ENCODE results near the gene GTF2IRD1.

The GTF2IRD1 gene

DNA sequence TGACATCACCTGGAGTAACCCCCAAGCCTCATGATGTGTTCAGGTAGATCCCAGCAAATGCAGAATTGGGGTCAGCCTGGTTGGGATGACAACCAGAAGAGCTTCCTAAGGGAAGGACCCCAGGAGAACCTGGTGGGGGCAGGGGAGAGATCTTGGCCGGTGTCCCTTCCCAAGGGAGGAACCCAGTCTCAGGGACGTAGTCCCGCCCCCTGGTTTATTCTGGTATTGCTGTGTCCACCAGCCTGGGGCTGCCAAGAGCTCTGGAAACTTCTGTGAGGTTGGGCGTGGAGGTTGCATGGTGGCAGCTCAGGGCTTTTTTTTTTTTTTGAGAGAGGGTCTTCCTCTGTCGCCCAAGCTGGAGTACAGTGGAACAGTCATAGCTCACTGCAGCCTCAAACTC, 19.4 kb downstream of the GTF2IRD1 start:
- H3K9me3 ChIP-seq (ENCODE audit: control insufficient read depth, insufficient read depth, low read length) = no peaks in the 10 kb centered on the region
- H3K4me3 ChIP-seq (ENCODE audit: low read length) = no peak overlapping the region
- H3K4me1 ChIP-seq (ENCODE audit: control insufficient read depth, low read length) = peaks cover 67% of the 10 kb centered on the region
- no peaks in the 10 kb centered on the region for H3K9me2 ChIP-seq (replicated peaks; ENCODE audit: control insufficient read depth, low read length)
- no peak overlapping the region for H3K4me2 ChIP-seq (ENCODE audit: low read length)
- peaks cover 95% of the 10 kb centered on the region for H3K79me2 ChIP-seq (ENCODE audit: control insufficient read depth, low read length)
- peaks cover 5% of the 10 kb centered on the region; the same call in 1 of the 2 replicates for H3K36me3 ChIP-seq (ENCODE audit: control insufficient read depth, low read length)
- H3K27me3 ChIP-seq (ENCODE audit: control insufficient read depth, low read length) = no peaks in the 10 kb centered on the region
- H4K20me1 ChIP-seq (ENCODE audit: control insufficient read depth, insufficient read depth, low read depth, low read length) = peaks cover 6% of the 10 kb centered on the region; the same call in 1 of the 2 replicates
- H3F3A ChIP-seq (ENCODE audit: control insufficient read depth, insufficient read depth) = 0 out of 2 replicates have a peak, but pooled peaks cover 4% of the 10 kb centered on the region
- H3K27ac ChIP-seq (ENCODE audit: low read depth, low read length) = no peak overlapping the region
- TF ChIP-seq, protein P1, sequence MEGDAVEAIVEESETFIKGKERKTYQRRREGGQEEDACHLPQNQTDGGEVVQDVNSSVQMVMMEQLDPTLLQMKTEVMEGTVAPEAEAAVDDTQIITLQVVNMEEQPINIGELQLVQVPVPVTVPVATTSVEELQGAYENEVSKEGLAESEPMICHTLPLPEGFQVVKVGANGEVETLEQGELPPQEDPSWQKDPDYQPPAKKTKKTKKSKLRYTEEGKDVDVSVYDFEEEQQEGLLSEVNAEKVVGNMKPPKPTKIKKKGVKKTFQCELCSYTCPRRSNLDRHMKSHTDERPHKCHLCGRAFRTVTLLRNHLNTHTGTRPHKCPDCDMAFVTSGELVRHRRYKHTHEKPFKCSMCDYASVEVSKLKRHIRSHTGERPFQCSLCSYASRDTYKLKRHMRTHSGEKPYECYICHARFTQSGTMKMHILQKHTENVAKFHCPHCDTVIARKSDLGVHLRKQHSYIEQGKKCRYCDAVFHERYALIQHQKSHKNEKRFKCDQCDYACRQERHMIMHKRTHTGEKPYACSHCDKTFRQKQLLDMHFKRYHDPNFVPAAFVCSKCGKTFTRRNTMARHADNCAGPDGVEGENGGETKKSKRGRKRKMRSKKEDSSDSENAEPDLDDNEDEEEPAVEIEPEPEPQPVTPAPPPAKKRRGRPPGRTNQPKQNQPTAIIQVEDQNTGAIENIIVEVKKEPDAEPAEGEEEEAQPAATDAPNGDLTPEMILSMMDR (IDR thresholded peaks at IDR 0.05; ENCODE audit: low read depth, low read length, poor library complexity, severe bottlenecking) = no peak
- no peak for TF ChIP-seq EZH2phosphoT487 (IDR thresholded peaks at IDR 0.05; ENCODE audit: borderline replicate concordance, low read length)

DNA sequence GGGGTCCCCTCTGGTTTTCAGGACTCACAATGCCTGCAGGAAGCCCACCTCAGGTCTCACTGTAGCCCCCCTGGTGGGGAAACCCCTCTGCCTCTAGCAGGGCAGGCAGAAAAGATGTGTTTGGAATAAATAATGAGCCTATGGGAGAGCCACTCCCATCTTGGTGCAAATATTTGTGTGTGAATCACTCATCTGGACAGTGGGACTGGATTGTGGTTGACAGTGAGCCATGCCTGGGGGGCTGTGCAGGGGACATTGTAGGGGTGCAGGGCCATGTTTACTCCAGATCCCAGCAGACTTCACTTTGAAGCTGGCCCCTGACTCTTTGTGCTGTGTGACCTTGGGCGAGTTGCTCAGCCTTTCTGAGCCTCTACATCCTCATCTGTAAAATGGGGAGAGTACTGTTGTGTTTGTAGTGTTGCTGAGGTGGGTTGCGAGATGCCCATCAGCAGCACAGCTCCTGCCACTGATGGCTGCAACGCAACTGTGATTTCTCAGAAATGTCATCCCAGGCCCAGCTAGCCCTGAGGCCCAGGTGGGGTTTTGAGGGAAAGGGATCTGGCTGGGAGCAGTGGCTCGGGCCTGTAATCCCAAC, 20.7 kb downstream of the GTF2IRD1 start:
- H3K27ac ChIP-seq (ENCODE audit: low read depth, low read length) = no peak overlapping the region
- peaks cover 67% of the 10 kb centered on the region for H3K4me1 ChIP-seq (ENCODE audit: control insufficient read depth, low read length)
- H3F3A ChIP-seq (ENCODE audit: control insufficient read depth, insufficient read depth) = no peaks in the 10 kb centered on the region
- no peaks in the 10 kb centered on the region for H3K9me2 ChIP-seq (replicated peaks; ENCODE audit: control insufficient read depth, low read length)
- H3K4me2 ChIP-seq (ENCODE audit: low read length) = peak overlapping the region; percentile 46
- H4K20me1 ChIP-seq (ENCODE audit: control insufficient read depth, insufficient read depth, low read depth, low read length) = peaks cover 6% of the 10 kb centered on the region; the same call in 1 of the 2 replicates
- H3K9me3 ChIP-seq (ENCODE audit: control insufficient read depth, insufficient read depth, low read length) = no peaks in the 10 kb centered on the region
- H3K4me3 ChIP-seq (ENCODE audit: low read length) = no peak overlapping the region
- no peaks in the 10 kb centered on the region for H3K27me3 ChIP-seq (ENCODE audit: control insufficient read depth, low read length)
- TF ChIP-seq EZH2phosphoT487 (IDR thresholded peaks at IDR 0.05; ENCODE audit: borderline replicate concordance, low read length) = no peak
- TF ChIP-seq, protein P1 (IDR thresholded peaks at IDR 0.05; ENCODE audit: low read depth, low read length, poor library complexity, severe bottlenecking) = no peak
- H3K36me3 ChIP-seq (ENCODE audit: control insufficient read depth, low read length) = peaks cover 5% of the 10 kb centered on the region; the same call in 1 of the 2 replicates
- H3K79me2 ChIP-seq (ENCODE audit: control insufficient read depth, low read length) = peaks cover 94% of the 10 kb centered on the region

DNA sequence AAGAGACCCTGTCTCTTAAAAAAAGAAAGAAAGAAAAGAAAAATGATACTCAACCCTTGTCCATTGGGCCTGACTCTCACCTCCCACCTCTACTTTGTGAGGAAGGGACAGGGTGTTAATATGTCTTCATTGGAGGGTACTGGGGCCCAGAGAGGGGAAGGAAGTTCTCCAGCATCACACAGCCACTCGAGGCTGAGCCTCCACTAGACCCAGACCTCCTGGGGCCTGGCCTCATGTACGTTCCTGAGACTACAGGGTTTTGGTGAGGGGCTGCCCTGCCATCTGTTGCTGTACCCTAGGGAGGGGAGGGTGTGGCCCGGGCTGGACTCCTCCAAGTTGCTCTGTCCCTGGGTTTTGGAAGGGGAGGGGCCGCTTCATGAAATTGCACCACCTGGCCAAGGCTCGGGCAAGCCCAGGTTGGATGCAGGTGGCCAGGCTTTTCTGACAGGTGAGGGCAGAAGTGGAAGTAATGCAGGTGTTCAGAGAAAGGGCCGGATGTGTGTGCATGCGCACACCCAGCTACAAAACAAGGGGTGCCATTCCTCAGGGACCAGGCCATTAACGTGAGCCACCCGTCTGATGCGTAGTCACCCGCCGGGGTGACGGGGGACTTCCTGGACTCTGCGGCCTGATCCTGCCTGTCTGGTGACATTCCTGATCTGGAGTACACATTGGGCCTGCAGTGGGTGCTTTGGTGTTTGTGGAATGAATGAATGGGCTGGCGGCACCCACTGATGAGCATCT, 21.7 kb downstream of the GTF2IRD1 start:
- peak overlapping the region; percentile 46 for H3K4me2 ChIP-seq (ENCODE audit: low read length)
- peaks cover 6% of the 10 kb centered on the region; the same call in 1 of the 2 replicates for H4K20me1 ChIP-seq (ENCODE audit: control insufficient read depth, insufficient read depth, low read depth, low read length)
- peaks cover 76% of the 10 kb centered on the region for H3K4me1 ChIP-seq (ENCODE audit: control insufficient read depth, low read length)

More for the DNA sequence above, 21.7 kb downstream of the GTF2IRD1 start:
- no peaks in the 10 kb centered on the region for H3K27me3 ChIP-seq (ENCODE audit: control insufficient read depth, low read length)
- no peaks in the 10 kb centered on the region for H3F3A ChIP-seq (ENCODE audit: control insufficient read depth, insufficient read depth)
- peaks cover 4% of the 10 kb centered on the region; the same call in 1 of the 2 replicates for H3K36me3 ChIP-seq (ENCODE audit: control insufficient read depth, low read length)
- TF ChIP-seq EZH2phosphoT487 (IDR thresholded peaks at IDR 0.05; ENCODE audit: borderline replicate concordance, low read length) = no peak
- TF ChIP-seq, protein P1 (IDR thresholded peaks at IDR 0.05; ENCODE audit: low read depth, low read length, poor library complexity, severe bottlenecking) = no peak
- H3K4me3 ChIP-seq (ENCODE audit: low read length) = peak overlapping the region; percentile 21; the same call in 1 of the 2 replicates
- peak overlapping the region; percentile 57 for H3K27ac ChIP-seq (ENCODE audit: low read depth, low read length)
- H3K9me3 ChIP-seq (ENCODE audit: control insufficient read depth, insufficient read depth, low read length) = no peaks in the 10 kb centered on the region
- H3K9me2 ChIP-seq (replicated peaks; ENCODE audit: control insufficient read depth, low read length) = no peaks in the 10 kb centered on the region
- H3K79me2 ChIP-seq (ENCODE audit: control insufficient read depth, low read length) = peaks cover 94% of the 10 kb centered on the region

Measured in DOHH2 (cell line).